H1 (cell line): ENCODE data around the gene SEZ6L. TPM values are rescaled to one million over a fixed set of nuclear protein-coding genes. Genes with fewer than 3 reads are reported as not detected.

ENCODE experiments used
- SP4 ChIP-seq: IDR thresholded peaks from 2 replicates; pipeline ENCODE4 v1.6.1; 2012; ENCODE audit warnings: low read length, inconsistent platforms
- polyA plus RNA-seq, 7 experiments: library from polyadenylated mRNA; depleted of rRNA in 3 of 7; stranded (reverse) in 5 of 7; unstranded in 2 of 7; fragments of >200 nt in 5 of 7; fragments of 200-250 nt in 2 of 7; gene quantifications; 1 replicate in 5 of 7; 2 replicates in 1 of 7; 4 replicates in 1 of 7; pipeline versions ENCODE4 v1.2.1 to v1.2.3, GENCODE V29; 2011 to 2013; ENCODE audit warnings: missing spikeins in 2 of 7, mixed read lengths in 2 of 7
- total RNA-seq: library from RNA; stranded (reverse); fragmentation: NEBNext Ultra II Directional; extraction: Animal tissue kit (Norgen Biotek cat#: 25700); gene quantifications from 2 replicates; pipeline ENCODE4 v1.2.1, GENCODE V29; 2021

Gene SEZ6L
- total and polyA plus RNA-seq, 2 of the 8 experiments (the other 6 are each of a cell fraction or from before 2014, with no cell fraction given) = 0.06 to 0.33 TPM

- TF ChIP-seq SP4 = no peak
Observed at GRCh38 chr22:26360169-26360885, 191.1 kb downstream of the SEZ6L start (continued).
